A673 (cell line): ENCODE measurements around the gene TOMM40. TPM values are rescaled to one million over a fixed set of nuclear protein-coding genes. Genes with fewer than 3 reads are reported as not detected.
"Not testable (repeated sequence)": the region's sequence is repeated elsewhere in the genome, so short reads cannot be mapped to it uniquely, and the experiment has no call there.

Experiments
- BruUV-seq: library from RNA; stranded (reverse); fragments of 400-500 nt; replicated peaks from 2 replicates; lab custom pipeline; 2021; lab: Mats Ljungman, UMichigan
- CTCF ChIA-PET: fragments of 300-600 bp; sonication (Branson Sonifier 250); formaldehyde crosslinking; loops from one replicate; lab custom pipeline; 2022; ENCODE audit warnings: antibody characterized with exemption; lab: Charles Lee
- POLR2A ChIA-PET: fragments of 300-600 bp; sonication (Branson Sonifier 250); formaldehyde crosslinking; loops from one replicate; lab custom pipeline; 2022; ENCODE audit warnings: antibody characterized with exemption; ENCODE audit not compliant: low non-redundant PET; lab: Charles Lee
- DNase-seq: peaks from one replicate; pipeline ENCODE4 v3.0.0-alpha.2; 2015; ENCODE audit warnings: low spot score
- H3K27ac ChIP-seq: fragments of 200-600 bp; sonication (generic); 2 replicates; pipeline ENCODE4 v1.5.1; 2016; ENCODE audit warnings: mixed run types, low read depth, mild to moderate bottlenecking, mixed read lengths, antibody characterized with exemption, low read length; ENCODE audit not compliant: poor library complexity, severe bottlenecking
- H3K27me3 ChIP-seq: fragments of 200-600 bp; sonication (generic); replicated peaks from 2 replicates; pipeline ENCODE4 v1.6.1; 2017; ENCODE audit warnings: mixed run types, low read depth, mild to moderate bottlenecking, mixed read lengths, antibody characterized with exemption, low read length; ENCODE audit not compliant: insufficient read depth, poor library complexity
- H3K36me3 ChIP-seq: fragments of 200-600 bp; sonication (generic); 2 replicates; pipeline ENCODE4 v1.6.1; 2016; ENCODE audit warnings: mixed run types, mild to moderate bottlenecking, mixed read lengths, antibody characterized with exemption, low read length; ENCODE audit not compliant: insufficient read depth, poor library complexity, severe bottlenecking
- H3K4me1 ChIP-seq: fragments of 200-600 bp; sonication (generic); 2 replicates; pipeline ENCODE4 v1.6.1; 2017; ENCODE audit warnings: mixed run types, mild to moderate bottlenecking, mixed read lengths, antibody characterized with exemption, low read length; ENCODE audit not compliant: insufficient read depth, poor library complexity, severe bottlenecking
- H3K4me3 ChIP-seq: fragments of 200-600 bp; sonication (generic); 2 replicates; pipeline ENCODE4 v1.5.1; 2016; ENCODE audit warnings: low read depth, mixed run types, mild to moderate bottlenecking, mixed read lengths, low read length; ENCODE audit not compliant: poor library complexity, severe bottlenecking
- H3K9me3 ChIP-seq: fragments of 200-600 bp; sonication (generic); 2 replicates; pipeline ENCODE4 v1.6.1; 2016; ENCODE audit warnings: mixed run types, low read depth, mild to moderate bottlenecking, mixed read lengths, antibody characterized with exemption, low read length; ENCODE audit not compliant: poor library complexity, severe bottlenecking
- CTCF ChIP-seq: fragments of 300-800, 200-600 bp; sonication (generic); conservative IDR thresholded peaks from 2 replicates; pipeline ENCODE4 v1.5.1; 2017; ENCODE audit warnings: low read depth, mild to moderate bottlenecking, antibody characterized with exemption, low read length, moderate library complexity, mixed read lengths
- EZH2 ChIP-seq: fragments of 200-600 bp; sonication (generic); IDR thresholded peaks from 2 replicates; pipeline ENCODE4 v1.6.1; 2017; ENCODE audit warnings: borderline replicate concordance, low read depth, mild to moderate bottlenecking, mixed read lengths, antibody characterized with exemption, low read length; ENCODE audit not compliant: poor library complexity, severe bottlenecking
- intact Hi-C: fragments of 100-400 bp; cut with micrococcal nuclease; formaldehyde crosslinking; loops from one replicate; pipeline ENCODE4 v1.10.0; 2022; ENCODE audit not compliant: unreplicated experiment
- total RNA-seq: library from RNA; stranded (reverse); gene quantifications from 2 replicates; pipeline ENCODE4 v1.2.3, GENCODE V29; 2021

The TOMM40 gene
- total RNA-seq, 1 experiment from 2014 or later, result 234 TPM

GRCh38 chr19:44857837-44858236 lies 33.2 kb upstream of the TOMM40 start:
- Histone ChIP-seq H3K36me3 (no peaks in the 10 kb centered on the region), H3K27ac (no peak overlapping the region), H3K9me3 (no peaks in the 10 kb centered on the region), H3K4me1 (no peaks in the 10 kb centered on the region), H3K4me3 (no peak overlapping the region), H3K27me3 (no peaks in the 10 kb centered on the region)
- no peak for TF ChIP-seq CTCF
- no peak for TF ChIP-seq EZH2
- CTCF ChIA-PET, result no interaction called here
- no peak for DNase-seq
- POLR2A ChIA-PET, result no interaction called here
- intact Hi-C loops, result no loop called here
- no TSS peak for BruUV-seq

GRCh38 chr19:44861576-44861975 lies 29.5 kb upstream of the TOMM40 start:
- H3K27ac ChIP-seq, H3K36me3 ChIP-seq, DNase-seq, CTCF ChIA-PET, POLR2A ChIA-PET, intact Hi-C loops, BruUV-seq, H3K4me3 ChIP-seq, H3K27me3 ChIP-seq, H3K4me1 ChIP-seq, H3K9me3 ChIP-seq: not testable (repeated sequence)

- H3K4me3 ChIP-seq, result no peak overlapping the region
- TF ChIP-seq CTCF (no peak), EZH2 (no peak)
- no TSS peak for BruUV-seq
- no peaks in the 10 kb centered on the region for H3K27me3 ChIP-seq
- intact Hi-C loops, result no loop called here
- no peaks in the 10 kb centered on the region for H3K4me1 ChIP-seq
- no peak for DNase-seq
- ChIA-PET CTCF (no interaction called here), POLR2A (no interaction called here)
- no peaks in the 10 kb centered on the region for H3K36me3 ChIP-seq
- no peak overlapping the region for H3K27ac ChIP-seq
- no peaks in the 10 kb centered on the region for H3K9me3 ChIP-seq
These were observed 27.1 kb upstream of the TOMM40 start for GRCh38 chr19:44863990-44864389.

- no TSS peak for BruUV-seq
- no peak overlapping the region for H3K27ac ChIP-seq
- no peaks in the 10 kb centered on the region for H3K9me3 ChIP-seq
- no peaks in the 10 kb centered on the region for H3K27me3 ChIP-seq
- H3K4me1 ChIP-seq, result no peaks in the 10 kb centered on the region
- DNase-seq, result no peak
- no peaks in the 10 kb centered on the region for H3K36me3 ChIP-seq
- ChIA-PET CTCF (no interaction called here), POLR2A (no interaction called here)
- TF ChIP-seq EZH2 (no peak), CTCF (no peak)
- intact Hi-C loops, result no loop called here
- H3K4me3 ChIP-seq, result no peak overlapping the region
These were observed 25.8 kb upstream of the TOMM40 start for GRCh38 chr19:44865196-44865767.
